GM21447 (cell line): ENCODE data around the gene NECTIN1.

Experiments
- ATAC-seq: cut with Tn5 transposase; IDR thresholded peaks from one replicate; pipeline ENCODE4 v1.9.1; 2021; ENCODE audit not compliant: unreplicated experiment

Gene NECTIN1

GRCh38 chr11:119714189-119714588 is 14.8 kb downstream of the NECTIN1 start:
- no peak for ATAC-seq

GRCh38 chr11:119713359-119714040 is 15.5 kb downstream of the NECTIN1 start:
- ATAC-seq: no peak

- ATAC-seq: no peak
These were observed 16.3 kb downstream of the NECTIN1 start for GRCh38 chr11:119712459-119713358.

- no peak for ATAC-seq
These were observed 17.0 kb downstream of the NECTIN1 start for GRCh38 chr11:119712006-119712405.

GRCh38 chr11:119711476-119711875 is 17.5 kb downstream of the NECTIN1 start:
- no peak for ATAC-seq

GRCh38 chr11:119710417-119710816 is 18.6 kb downstream of the NECTIN1 start:
- no peak for ATAC-seq

GRCh38 chr11:119709638-119710346 is 19.2 kb downstream of the NECTIN1 start:
- ATAC-seq: no peak

GRCh38 chr11:119709171-119709570 is 19.8 kb downstream of the NECTIN1 start:
- ATAC-seq: no peak

- no peak for ATAC-seq
These were observed 20.6 kb downstream of the NECTIN1 start for GRCh38 chr11:119708384-119708783.

GRCh38 chr11:119706887-119707286 is 22.1 kb downstream of the NECTIN1 start:
- ATAC-seq: no peak

GRCh38 chr11:119706029-119706428 is 23.0 kb downstream of the NECTIN1 start:
- ATAC-seq: no peak

GRCh38 chr11:119705362-119705761 is 23.6 kb downstream of the NECTIN1 start:
- ATAC-seq: no peak

- ATAC-seq: no peak
These were observed 24.2 kb downstream of the NECTIN1 start for GRCh38 chr11:119704849-119705248.

GRCh38 chr11:119701591-119702549 is 27.1 kb downstream of the NECTIN1 start:
- ATAC-seq: no peak

GRCh38 chr11:119700536-119701346 is 28.3 kb downstream of the NECTIN1 start:
- ATAC-seq: no peak

- ATAC-seq: no peak
These were observed 29.0 kb downstream of the NECTIN1 start for GRCh38 chr11:119700030-119700429.

GRCh38 chr11:119699227-119699626 is 29.8 kb downstream of the NECTIN1 start:
- ATAC-seq: no peak

- ATAC-seq: no peak
These were observed 31.1 kb downstream of the NECTIN1 start for GRCh38 chr11:119697882-119698281.

GRCh38 chr11:119697445-119697844 is 31.6 kb downstream of the NECTIN1 start:
- ATAC-seq: no peak
